Uterus (tissue), 2 donors: ENCODE measurements around the gene NDUFB8.

Experiments
- POLR2A ChIP-seq, 2 donors: fragments of 450-650 bp; IDR thresholded peaks; one replicate each; pipeline ENCODE4 v1.6.1; 2016; ENCODE audit warnings: antibody characterized with exemption in 2 of 2, mild to moderate bottlenecking in 1 of 2, moderate library complexity in 1 of 2
- TF ChIP-seq, protein P1 (sequence below), 4 experiments: fragments of 200-600 bp in 2 of 4; fragments of 450-650 bp in 2 of 4; sonication (generic) in 2 of 4; IDR thresholded peaks; one replicate each; pipeline ENCODE4 v1.5.1; 2016 to 2019; ENCODE audit warnings: antibody characterized with exemption in 4 of 4, mild to moderate bottlenecking in 2 of 4, moderate library complexity in 1 of 4

DNA sequence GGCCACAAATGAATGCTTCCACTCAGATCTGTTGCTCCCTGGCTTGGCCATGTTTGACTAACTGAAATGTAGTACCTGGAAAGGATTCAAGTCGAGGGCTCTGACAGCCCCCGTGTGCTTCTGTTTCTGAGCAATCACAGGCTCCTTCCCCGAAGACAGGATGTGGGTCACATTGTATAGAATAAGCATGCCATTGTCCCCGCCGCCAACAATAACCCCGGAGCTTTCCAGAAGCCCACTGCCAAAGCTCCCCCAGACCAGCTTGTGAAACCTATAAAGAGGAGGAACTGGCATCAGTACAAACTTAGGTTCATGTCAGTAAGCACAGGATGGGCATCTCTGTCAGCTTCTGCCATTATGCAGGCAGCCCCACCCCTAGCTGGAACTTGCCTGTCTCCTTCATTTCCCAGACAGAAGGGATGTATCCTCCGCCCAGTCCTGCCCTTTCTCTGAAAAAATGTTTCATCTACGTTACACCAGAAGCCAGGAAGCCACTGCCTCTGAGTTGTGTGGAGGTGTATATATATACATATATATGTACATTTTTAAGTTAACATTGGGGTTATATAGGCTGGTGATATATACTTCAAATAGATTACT, 20.3 kb downstream of the NDUFB8 start:
- TF ChIP-seq, protein P1, sequence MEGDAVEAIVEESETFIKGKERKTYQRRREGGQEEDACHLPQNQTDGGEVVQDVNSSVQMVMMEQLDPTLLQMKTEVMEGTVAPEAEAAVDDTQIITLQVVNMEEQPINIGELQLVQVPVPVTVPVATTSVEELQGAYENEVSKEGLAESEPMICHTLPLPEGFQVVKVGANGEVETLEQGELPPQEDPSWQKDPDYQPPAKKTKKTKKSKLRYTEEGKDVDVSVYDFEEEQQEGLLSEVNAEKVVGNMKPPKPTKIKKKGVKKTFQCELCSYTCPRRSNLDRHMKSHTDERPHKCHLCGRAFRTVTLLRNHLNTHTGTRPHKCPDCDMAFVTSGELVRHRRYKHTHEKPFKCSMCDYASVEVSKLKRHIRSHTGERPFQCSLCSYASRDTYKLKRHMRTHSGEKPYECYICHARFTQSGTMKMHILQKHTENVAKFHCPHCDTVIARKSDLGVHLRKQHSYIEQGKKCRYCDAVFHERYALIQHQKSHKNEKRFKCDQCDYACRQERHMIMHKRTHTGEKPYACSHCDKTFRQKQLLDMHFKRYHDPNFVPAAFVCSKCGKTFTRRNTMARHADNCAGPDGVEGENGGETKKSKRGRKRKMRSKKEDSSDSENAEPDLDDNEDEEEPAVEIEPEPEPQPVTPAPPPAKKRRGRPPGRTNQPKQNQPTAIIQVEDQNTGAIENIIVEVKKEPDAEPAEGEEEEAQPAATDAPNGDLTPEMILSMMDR (IDR thresholded peaks at IDR 0.05), result no peak
- no peak for TF ChIP-seq POLR2A (IDR thresholded peaks at IDR 0.05)
